ENCODE results near the gene ZNF780A. TPM values are rescaled to one million over a fixed set of nuclear protein-coding genes. Genes with fewer than 3 reads are reported as not detected.

Gene ZNF780A
- total and polyA plus RNA-seq, 2 of the 13 experiments (the other 11 are each of a cell fraction or from before 2014, with no cell fraction given): 13.5 to 22.7 TPM

DNA sequence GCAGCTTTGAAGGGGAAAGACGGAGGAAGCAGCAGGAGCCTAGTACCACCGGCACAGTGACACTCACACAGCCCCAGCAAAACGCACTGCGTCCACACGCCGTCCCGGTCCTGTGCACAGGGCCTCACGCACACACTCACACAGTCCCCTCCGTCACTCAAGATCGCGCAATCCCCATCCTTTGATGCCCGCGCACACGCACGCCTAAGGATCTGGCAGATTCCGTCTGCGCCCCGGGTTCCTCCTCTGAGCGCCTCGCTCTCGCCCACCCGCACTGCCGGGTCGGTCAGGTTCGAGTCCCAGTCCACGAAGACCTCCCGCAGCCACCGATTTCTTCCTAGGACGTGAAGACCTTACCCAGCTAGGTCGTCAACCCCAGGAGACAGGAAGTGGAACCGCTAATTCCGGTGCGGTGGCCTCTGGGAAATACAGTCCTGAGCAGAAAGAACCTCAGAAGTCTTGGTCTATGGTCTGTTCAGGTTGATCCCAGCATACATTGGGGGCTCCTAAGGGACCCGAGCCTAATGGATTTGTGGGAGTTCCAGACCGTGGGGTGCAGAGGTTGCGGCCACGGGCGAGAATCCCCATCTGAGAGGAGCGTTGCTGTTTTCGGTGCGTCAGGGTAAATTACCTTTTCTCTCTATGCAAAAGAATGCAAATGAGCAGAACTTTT is 34.8 kb downstream of the ZNF780A start, which contains the start of gene ZNF780B (continued):
- no peak for TF ChIP-seq USF2 (IDR thresholded peaks at IDR 0.05; ENCODE audit: low read depth, low read length)
- TF ChIP-seq USF2 (CRISPR knock-in tag; IDR thresholded peaks at IDR 0.05; ENCODE audit: borderline replicate concordance): no peak
- TF ChIP-seq GFI1 (CRISPR knock-in tag; IDR thresholded peaks at IDR 0.05; ENCODE audit: borderline replicate concordance): no peak
- no peak for TF ChIP-seq ZNF234 (CRISPR knock-in tag; conservative IDR thresholded peaks at IDR 0.05)
- TF ChIP-seq NR2F2 (IDR thresholded peaks at IDR 0.05; ENCODE audit: borderline replicate concordance, low read depth): no peak
- peak; percentile 96 for TF ChIP-seq ZNF883 (CRISPR knock-in tag; IDR thresholded peaks at IDR 0.05; ENCODE audit: not compliant biosample characterization)
- TF ChIP-seq, protein P1, sequence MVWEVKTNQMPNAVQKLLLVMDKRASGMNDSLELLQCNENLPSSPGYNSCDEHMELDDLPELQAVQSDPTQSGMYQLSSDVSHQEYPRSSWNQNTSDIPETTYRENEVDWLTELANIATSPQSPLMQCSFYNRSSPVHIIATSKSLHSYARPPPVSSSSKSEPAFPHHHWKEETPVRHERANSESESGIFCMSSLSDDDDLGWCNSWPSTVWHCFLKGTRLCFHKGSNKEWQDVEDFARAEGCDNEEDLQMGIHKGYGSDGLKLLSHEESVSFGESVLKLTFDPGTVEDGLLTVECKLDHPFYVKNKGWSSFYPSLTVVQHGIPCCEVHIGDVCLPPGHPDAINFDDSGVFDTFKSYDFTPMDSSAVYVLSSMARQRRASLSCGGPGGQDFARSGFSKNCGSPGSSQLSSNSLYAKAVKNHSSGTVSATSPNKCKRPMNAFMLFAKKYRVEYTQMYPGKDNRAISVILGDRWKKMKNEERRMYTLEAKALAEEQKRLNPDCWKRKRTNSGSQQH (CRISPR knock-in tag; IDR thresholded peaks at IDR 0.05; ENCODE audit: low read depth): 0 out of 2 replicates have a peak, but pooled peaks have one; percentile 53
- no peak for TF ChIP-seq HNRNPL (IDR thresholded peaks at IDR 0.05; ENCODE audit: low read depth, low read length)
- no peak for TF ChIP-seq FOXK2 (IDR thresholded peaks at IDR 0.05)
- no peak for TF ChIP-seq ZSCAN22 (CRISPR knock-in tag; IDR thresholded peaks at IDR 0.05)
- TF ChIP-seq TAF1 (CRISPR knock-in tag; IDR thresholded peaks at IDR 0.05): peak; percentile 63
- peak; percentile 87 for TF ChIP-seq POLR2AphosphoS5 (IDR thresholded peaks at IDR 0.05; ENCODE audit: low read depth, low read length)
- TF ChIP-seq, protein P2, sequence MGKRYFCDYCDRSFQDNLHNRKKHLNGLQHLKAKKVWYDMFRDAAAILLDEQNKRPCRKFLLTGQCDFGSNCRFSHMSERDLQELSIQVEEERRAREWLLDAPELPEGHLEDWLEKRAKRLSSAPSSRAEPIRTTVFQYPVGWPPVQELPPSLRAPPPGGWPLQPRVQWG (CRISPR knock-in tag; IDR thresholded peaks at IDR 0.05; ENCODE audit: borderline replicate concordance, low read depth): no peak
- TF ChIP-seq, protein P3, sequence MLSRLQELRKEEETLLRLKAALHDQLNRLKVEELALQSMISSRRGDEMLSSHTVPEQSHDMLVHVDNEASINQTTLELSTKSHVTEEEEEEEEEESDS (CRISPR knock-in tag; IDR thresholded peaks at IDR 0.05; ENCODE audit: borderline replicate concordance): 0 out of 2 replicates have a peak, but pooled peaks have one; percentile 41
- peak; percentile 59; the same call in 1 of the 2 replicates for TF ChIP-seq ZNF772 (CRISPR knock-in tag; IDR thresholded peaks at IDR 0.05)
- no peak for TF ChIP-seq JUN (CRISPR knock-in tag; IDR thresholded peaks at IDR 0.05)
- no peak for TF ChIP-seq TSC22D2 (CRISPR knock-in tag; IDR thresholded peaks at IDR 0.05; ENCODE audit: borderline replicate concordance)
- no peak for TF ChIP-seq ZBTB1 (CRISPR knock-in tag; IDR thresholded peaks at IDR 0.05; ENCODE audit: borderline replicate concordance)
- TF ChIP-seq RFX1 (IDR thresholded peaks at IDR 0.05): no peak
- no peak; the same call in 1 of the 2 replicates for TF ChIP-seq ZMAT3 (CRISPR knock-in tag; conservative IDR thresholded peaks at IDR 0.05)
- TF ChIP-seq ZNF619 (CRISPR knock-in tag; IDR thresholded peaks at IDR 0.05): no peak
- TF ChIP-seq SATB2 (CRISPR knock-in tag; IDR thresholded peaks at IDR 0.05): no peak
- TF ChIP-seq HIC2 (CRISPR knock-in tag; IDR thresholded peaks at IDR 0.05; ENCODE audit: low read depth): no peak
